Endodermal cell (in vitro differentiated cells): ENCODE data around the gene METTL8. TPM values are rescaled to one million over a fixed set of nuclear protein-coding genes. Genes with fewer than 3 reads are reported as not detected.

Experiments used
- DNase-seq: peaks from one replicate; pipeline ENCODE4 v3.0.0-alpha.2; 2017
- H3K27ac ChIP-seq: 2 replicates; pipeline ENCODE4 v1.5.1; 2013; ENCODE audit warnings: mild to moderate bottlenecking, low read depth, low read length, moderate library complexity
- H3K27me3 ChIP-seq: 2 replicates; pipeline ENCODE4 v1.6.1; 2013; ENCODE audit warnings: mild to moderate bottlenecking, low read length, moderate library complexity; ENCODE audit not compliant: insufficient read depth, control insufficient read depth, poor library complexity, severe bottlenecking
- H3K36me3 ChIP-seq: 2 replicates; pipeline ENCODE4 v1.7.0; 2013; ENCODE audit warnings: mild to moderate bottlenecking, low read length, moderate library complexity; ENCODE audit not compliant: control insufficient read depth, insufficient read depth
- H3K4me1 ChIP-seq: one replicate; pipeline ENCODE4 v1.7.0; 2013; ENCODE audit warnings: low read length; ENCODE audit not compliant: control insufficient read depth, insufficient read depth
- H3K4me3 ChIP-seq: 2 replicates; pipeline ENCODE4 v1.5.1; 2013; ENCODE audit warnings: mild to moderate bottlenecking, low read length, moderate library complexity
- H3K9ac ChIP-seq: 2 replicates; pipeline ENCODE4 v1.6.1; 2013; ENCODE audit warnings: mild to moderate bottlenecking, low read length, moderate library complexity; ENCODE audit not compliant: poor library complexity, severe bottlenecking; ENCODE audit errors: extremely low read depth
- H3K9me3 ChIP-seq: 2 replicates; pipeline ENCODE4 v1.6.1; 2013; ENCODE audit warnings: mild to moderate bottlenecking, low read length, moderate library complexity; ENCODE audit not compliant: control insufficient read depth
- H3K27ac Mint-ChIP-seq: 2 replicates; pipeline ENCODE4 v1.8.0; 2020; ENCODE audit warnings: mixed read lengths
- H3K27me3 Mint-ChIP-seq: 2 replicates; pipeline ENCODE4 v1.8.0; 2021; ENCODE audit warnings: mild to moderate bottlenecking, mixed read lengths; ENCODE audit not compliant: insufficient read depth
- H3K36me3 Mint-ChIP-seq: 2 replicates; pipeline ENCODE4 v1.8.0; 2020; ENCODE audit warnings: low read depth, mixed read lengths
- H3K4me1 Mint-ChIP-seq: 2 replicates; pipeline ENCODE4 v1.8.0; 2020; ENCODE audit warnings: mixed read lengths
- H3K4me3 Mint-ChIP-seq: 2 replicates; pipeline ENCODE4 v1.8.0; 2020; ENCODE audit warnings: mild to moderate bottlenecking, moderate library complexity, mixed read lengths
- H3K9me3 Mint-ChIP-seq: 2 replicates; pipeline ENCODE4 v1.8.0; 2020; ENCODE audit warnings: mild to moderate bottlenecking, mixed read lengths
- WGBS, 2 experiments: methylation state at CpG; one replicate each; pipeline versions ENCODE4 v1.1.5 to v1.1.7; 2013; ENCODE audit warnings: missing lambda C conversion rate in 2 of 2, mixed read lengths in 1 of 2; ENCODE audit not compliant: insufficient coverage in 1 of 2, insufficient read length in 1 of 2; 5-methylcytosine and 5-hydroxymethylcytosine counted together
- total RNA-seq, 2 donors: library from RNA; stranded (reverse); fragmentation: NEBNext Ultra II Directional in 1 of 2; extraction: Animal tissue kit (Norgen Biotek cat#: 25700) in 1 of 2; gene quantifications; 2 replicates in 1 of 2; 3 replicates in 1 of 2; pipeline ENCODE4 v1.2.1, GENCODE V29; 2021
- TF ChIP-seq, protein P1 (sequence below): fragments of 200-600 bp; sonication (generic); conservative IDR thresholded peaks from 2 replicates; pipeline ENCODE4 v1.5.0; 2021; ENCODE audit warnings: antibody characterized with exemption, mild to moderate bottlenecking

Gene METTL8
- total RNA-seq, 2 donors from 2014 or later: 20.3 to 33.6 TPM

DNA sequence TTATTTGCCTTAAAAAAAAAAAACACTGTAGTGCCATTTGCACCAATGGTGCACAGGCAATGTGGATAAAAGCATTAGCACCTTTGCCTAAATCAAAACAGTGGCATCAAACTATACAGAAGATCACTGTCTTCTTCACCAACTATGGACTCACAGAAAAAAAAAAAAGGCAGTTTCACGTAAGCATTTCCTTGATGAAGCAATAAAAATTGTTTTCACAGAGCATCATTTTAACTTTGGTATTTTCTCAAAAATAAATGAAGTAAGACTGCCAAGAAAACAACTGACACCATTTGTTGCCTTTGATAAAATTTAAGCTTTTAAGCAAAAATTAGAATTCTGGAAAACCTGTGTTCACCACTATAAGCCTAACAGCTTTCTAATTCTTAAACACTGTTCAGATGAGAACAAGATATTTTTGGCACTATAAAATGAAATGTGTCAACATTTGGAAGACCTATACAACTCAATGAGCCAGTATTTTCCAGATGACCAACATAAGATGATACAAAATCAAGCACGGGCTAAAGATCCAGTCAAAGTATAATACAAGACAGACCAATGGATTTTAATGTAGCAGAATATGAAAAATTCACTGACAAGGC, 21.1 kb downstream of the METTL8 start:
- no peak overlapping the region for H3K4me3 ChIP-seq
- TF ChIP-seq, protein P1, sequence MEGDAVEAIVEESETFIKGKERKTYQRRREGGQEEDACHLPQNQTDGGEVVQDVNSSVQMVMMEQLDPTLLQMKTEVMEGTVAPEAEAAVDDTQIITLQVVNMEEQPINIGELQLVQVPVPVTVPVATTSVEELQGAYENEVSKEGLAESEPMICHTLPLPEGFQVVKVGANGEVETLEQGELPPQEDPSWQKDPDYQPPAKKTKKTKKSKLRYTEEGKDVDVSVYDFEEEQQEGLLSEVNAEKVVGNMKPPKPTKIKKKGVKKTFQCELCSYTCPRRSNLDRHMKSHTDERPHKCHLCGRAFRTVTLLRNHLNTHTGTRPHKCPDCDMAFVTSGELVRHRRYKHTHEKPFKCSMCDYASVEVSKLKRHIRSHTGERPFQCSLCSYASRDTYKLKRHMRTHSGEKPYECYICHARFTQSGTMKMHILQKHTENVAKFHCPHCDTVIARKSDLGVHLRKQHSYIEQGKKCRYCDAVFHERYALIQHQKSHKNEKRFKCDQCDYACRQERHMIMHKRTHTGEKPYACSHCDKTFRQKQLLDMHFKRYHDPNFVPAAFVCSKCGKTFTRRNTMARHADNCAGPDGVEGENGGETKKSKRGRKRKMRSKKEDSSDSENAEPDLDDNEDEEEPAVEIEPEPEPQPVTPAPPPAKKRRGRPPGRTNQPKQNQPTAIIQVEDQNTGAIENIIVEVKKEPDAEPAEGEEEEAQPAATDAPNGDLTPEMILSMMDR: no peak
- Mint-ChIP-seq H3K4me1 (peaks cover 16% of the 10 kb centered on the region), H3K9me3 (no peaks in the 10 kb centered on the region), H3K4me3 (no peak overlapping the region), H3K27ac (no peak overlapping the region), H3K27me3 (no peaks in the 10 kb centered on the region), H3K36me3 (no peaks in the 10 kb centered on the region)
- H3K4me1 ChIP-seq: no peaks in the 10 kb centered on the region
- DNase-seq: no peak
- 95 to 100% methylated on average over 1 to 2 of the region's 2 CpGs for WGBS, 2 experiments
- no peaks in the 10 kb centered on the region for H3K36me3 ChIP-seq
- H3K9me3 ChIP-seq: no peaks in the 10 kb centered on the region
- H3K9ac ChIP-seq: no peak overlapping the region
- H3K27me3 ChIP-seq: no peaks in the 10 kb centered on the region
- H3K27ac ChIP-seq: no peak overlapping the region

DNA sequence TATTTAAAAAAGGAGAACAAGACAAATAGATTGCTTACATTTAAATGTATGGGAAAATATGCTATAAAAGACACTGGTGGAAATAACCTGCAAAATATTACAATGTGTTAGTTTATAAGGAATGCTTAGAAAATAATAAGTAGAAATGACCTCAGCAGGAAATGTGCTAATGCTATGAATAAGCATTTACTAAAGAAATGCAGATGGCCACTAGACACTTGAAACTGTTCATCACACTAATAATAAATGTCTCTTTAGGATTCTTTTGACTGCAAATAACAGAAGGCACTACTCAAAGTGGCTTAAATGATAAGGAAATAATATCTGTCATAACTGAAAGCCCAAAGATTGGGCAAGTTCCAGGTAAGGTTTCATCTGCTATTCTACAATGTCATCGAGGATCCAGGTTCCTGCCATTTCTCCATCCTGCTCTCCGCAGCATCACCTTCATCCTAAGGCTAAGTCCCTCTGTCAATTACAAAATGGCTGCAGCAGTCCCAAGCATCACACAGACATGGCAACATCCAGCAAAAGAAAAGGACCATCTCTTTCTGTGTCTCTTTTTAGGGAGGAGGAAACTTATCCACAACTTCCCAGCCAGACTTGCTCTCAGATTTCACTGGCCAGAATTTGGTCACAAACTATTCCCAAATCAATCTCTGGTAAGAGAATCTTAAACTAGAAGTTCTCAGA, 21.9 kb downstream of the METTL8 start:
- H3K36me3 Mint-ChIP-seq: peaks cover under 1% of the 10 kb centered on the region
- H3K9me3 ChIP-seq: no peaks in the 10 kb centered on the region
- no peak overlapping the region for H3K4me3 Mint-ChIP-seq
- no peaks in the 10 kb centered on the region for H3K27me3 ChIP-seq
- H3K4me1 Mint-ChIP-seq: peaks cover 16% of the 10 kb centered on the region
- no peaks in the 10 kb centered on the region for H3K4me1 ChIP-seq
- TF ChIP-seq, protein P1: no peak
- no peak overlapping the region for H3K27ac ChIP-seq
- no peaks in the 10 kb centered on the region for H3K27me3 Mint-ChIP-seq
- WGBS, 2 experiments: 94 to 98% methylated on average over 2 of the region's 2 CpGs
- no peak overlapping the region for H3K27ac Mint-ChIP-seq
- no peak overlapping the region for H3K9ac ChIP-seq
- no peak overlapping the region for H3K4me3 ChIP-seq
- no peak for DNase-seq
- H3K9me3 Mint-ChIP-seq: no peaks in the 10 kb centered on the region
- no peaks in the 10 kb centered on the region for H3K36me3 ChIP-seq

DNA sequence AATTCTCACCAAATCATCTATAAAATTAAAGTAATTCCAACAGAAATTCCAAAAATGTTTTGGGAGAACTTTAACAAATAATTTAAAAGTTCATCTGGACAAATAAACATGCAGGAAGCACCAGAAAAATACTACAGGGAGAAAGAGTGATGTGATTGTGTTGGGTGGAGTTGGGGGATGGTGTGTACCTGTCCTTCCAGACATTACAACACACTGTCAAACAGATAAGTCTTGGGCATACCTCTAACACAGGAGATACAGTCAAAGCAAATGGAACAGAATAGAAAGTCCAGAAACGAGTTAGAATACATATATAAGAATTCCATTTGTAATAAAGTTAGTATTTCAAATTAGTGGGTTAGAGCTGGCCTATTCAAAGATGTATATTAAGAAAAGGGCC, 22.6 kb downstream of the METTL8 start:
- H3K27ac Mint-ChIP-seq: no peak overlapping the region
- no peaks in the 10 kb centered on the region for H3K27me3 ChIP-seq

More for the DNA sequence above, 22.6 kb downstream of the METTL8 start:
- Mint-ChIP-seq H3K4me3 (no peak overlapping the region), H3K9me3 (no peaks in the 10 kb centered on the region), H3K36me3 (peaks cover 3% of the 10 kb centered on the region), H3K27me3 (no peaks in the 10 kb centered on the region), H3K4me1 (peaks cover 15% of the 10 kb centered on the region)
- TF ChIP-seq, protein P1: no peak
- WGBS, 2 experiments: 100% methylated on average over 1 of the region's 1 CpG; no CpG with 5 or more reads in 1 of the 2 experiments
- no peak overlapping the region for H3K9ac ChIP-seq
- DNase-seq: no peak
- H3K9me3 ChIP-seq: no peaks in the 10 kb centered on the region
- no peaks in the 10 kb centered on the region for H3K4me1 ChIP-seq
- no peaks in the 10 kb centered on the region for H3K36me3 ChIP-seq
- H3K27ac ChIP-seq: no peak overlapping the region
- no peak overlapping the region for H3K4me3 ChIP-seq
